ENCODE measurements around the gene KRTAP5-11. TPM values are rescaled to one million over a fixed set of nuclear protein-coding genes. Genes with fewer than 3 reads are reported as not detected.

KRTAP5-11 gene
- polyA plus RNA-seq, 1 donor (not counting 4 experiments of a cell fraction or from before 2014, with no cell fraction given) = not detected

- H2AFZ ChIP-seq (ENCODE audit: control insufficient read depth, low read length) = no peak overlapping the region
- no peak overlapping the region for H3K27ac ChIP-seq (ENCODE audit: control insufficient read depth, insufficient read depth, low read length)
- H3K4me2 ChIP-seq (ENCODE audit: control insufficient read depth, extremely low read depth, insufficient read depth, low read depth, low read length) = no peak overlapping the region
- H3K4me3 ChIP-seq (ENCODE audit: control insufficient read depth in 2 of 3, extremely low read depth in 1 of 3, insufficient read depth in 2 of 3, low read depth in 1 of 3, low read length in 3 of 3) = no peak overlapping the region
- no peaks in the 10 kb centered on the region for H3K36me3 ChIP-seq (ENCODE audit: control insufficient read depth in 2 of 2, extremely low read depth in 1 of 2, insufficient read depth in 2 of 2, low read length in 2 of 2)
- no peaks in the 10 kb centered on the region for H3K79me2 ChIP-seq (ENCODE audit: control insufficient read depth, insufficient read depth, low read length)
- no peak for DNase-seq (ENCODE audit: low read depth, low spot score)
- no peaks in the 10 kb centered on the region for H3K9me3 ChIP-seq (ENCODE audit: control insufficient read depth, low read depth, low read length)
- dilution Hi-C loops (cut with MboI; ENCODE audit: extremely low pct_ligation_motif_present, low sequenced_read_pairs) = no loop called here
- H3K9me1 ChIP-seq (ENCODE audit: control insufficient read depth, extremely low read depth, insufficient read depth, low read length) = no peaks in the 10 kb centered on the region
- no peak overlapping the region for H3K9ac ChIP-seq (ENCODE audit: control insufficient read depth, extremely low read depth, insufficient read depth, low read length)
- no peaks in the 10 kb centered on the region for H3K4me1 ChIP-seq (ENCODE audit: control insufficient read depth, extremely low read depth, insufficient read depth, low read length)
- no peaks in the 10 kb centered on the region for H3K27me3 ChIP-seq (ENCODE audit: control insufficient read depth, extremely low read depth, insufficient read depth, low read length)
- TF ChIP-seq, protein P1, sequence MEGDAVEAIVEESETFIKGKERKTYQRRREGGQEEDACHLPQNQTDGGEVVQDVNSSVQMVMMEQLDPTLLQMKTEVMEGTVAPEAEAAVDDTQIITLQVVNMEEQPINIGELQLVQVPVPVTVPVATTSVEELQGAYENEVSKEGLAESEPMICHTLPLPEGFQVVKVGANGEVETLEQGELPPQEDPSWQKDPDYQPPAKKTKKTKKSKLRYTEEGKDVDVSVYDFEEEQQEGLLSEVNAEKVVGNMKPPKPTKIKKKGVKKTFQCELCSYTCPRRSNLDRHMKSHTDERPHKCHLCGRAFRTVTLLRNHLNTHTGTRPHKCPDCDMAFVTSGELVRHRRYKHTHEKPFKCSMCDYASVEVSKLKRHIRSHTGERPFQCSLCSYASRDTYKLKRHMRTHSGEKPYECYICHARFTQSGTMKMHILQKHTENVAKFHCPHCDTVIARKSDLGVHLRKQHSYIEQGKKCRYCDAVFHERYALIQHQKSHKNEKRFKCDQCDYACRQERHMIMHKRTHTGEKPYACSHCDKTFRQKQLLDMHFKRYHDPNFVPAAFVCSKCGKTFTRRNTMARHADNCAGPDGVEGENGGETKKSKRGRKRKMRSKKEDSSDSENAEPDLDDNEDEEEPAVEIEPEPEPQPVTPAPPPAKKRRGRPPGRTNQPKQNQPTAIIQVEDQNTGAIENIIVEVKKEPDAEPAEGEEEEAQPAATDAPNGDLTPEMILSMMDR (optimal IDR thresholded peaks at IDR 0.05 in 1 of 3, IDR thresholded peaks at IDR 0.05 in 1 of 3, conservative IDR thresholded peaks at IDR 0.05 in 1 of 3; ENCODE audit: extremely low read depth in 1 of 3, insufficient read depth in 2 of 3, low read length in 3 of 3) = no peak
- TF ChIP-seq EZH2 (IDR thresholded peaks at IDR 0.05; ENCODE audit: low read length) = no peak
- H4K20me1 ChIP-seq (ENCODE audit: control insufficient read depth, extremely low read depth, insufficient read depth, low read length) = no peaks in the 10 kb centered on the region
- FAIRE-seq = no peak
Measured at GRCh38 chr11:71544525-71545214, 38.0 kb downstream of the KRTAP5-11 start.

GRCh38 chr11:71543866-71544265 is 38.8 kb downstream of the KRTAP5-11 start:
- TF ChIP-seq, protein P1 (optimal IDR thresholded peaks at IDR 0.05 in 1 of 3, IDR thresholded peaks at IDR 0.05 in 1 of 3, conservative IDR thresholded peaks at IDR 0.05 in 1 of 3; ENCODE audit: extremely low read depth in 1 of 3, insufficient read depth in 2 of 3, low read length in 3 of 3) = no peak
- TF ChIP-seq EZH2 (IDR thresholded peaks at IDR 0.05; ENCODE audit: low read length) = no peak
- H3K4me3 ChIP-seq (ENCODE audit: control insufficient read depth in 2 of 3, extremely low read depth in 1 of 3, insufficient read depth in 2 of 3, low read depth in 1 of 3, low read length in 3 of 3) = no peak overlapping the region
- no peak overlapping the region for H3K9ac ChIP-seq (ENCODE audit: control insufficient read depth, extremely low read depth, insufficient read depth, low read length)
- no peak for DNase-seq (ENCODE audit: low read depth, low spot score)
- H3K9me1 ChIP-seq (ENCODE audit: control insufficient read depth, extremely low read depth, insufficient read depth, low read length) = no peaks in the 10 kb centered on the region
- H3K4me2 ChIP-seq (ENCODE audit: control insufficient read depth, extremely low read depth, insufficient read depth, low read depth, low read length) = no peak overlapping the region
- no peaks in the 10 kb centered on the region for H3K9me3 ChIP-seq (ENCODE audit: control insufficient read depth, low read depth, low read length)
- no peak overlapping the region for H3K27ac ChIP-seq (ENCODE audit: control insufficient read depth, insufficient read depth, low read length)
- FAIRE-seq = no peak
- H3K27me3 ChIP-seq (ENCODE audit: control insufficient read depth, extremely low read depth, insufficient read depth, low read length) = no peaks in the 10 kb centered on the region
- no peak overlapping the region for H2AFZ ChIP-seq (ENCODE audit: control insufficient read depth, low read length)
- H3K36me3 ChIP-seq (ENCODE audit: control insufficient read depth in 2 of 2, extremely low read depth in 1 of 2, insufficient read depth in 2 of 2, low read length in 2 of 2) = no peaks in the 10 kb centered on the region
- dilution Hi-C loops (cut with MboI; ENCODE audit: extremely low pct_ligation_motif_present, low sequenced_read_pairs) = no loop called here
- H4K20me1 ChIP-seq (ENCODE audit: control insufficient read depth, extremely low read depth, insufficient read depth, low read length) = no peaks in the 10 kb centered on the region
- H3K79me2 ChIP-seq (ENCODE audit: control insufficient read depth, insufficient read depth, low read length) = no peaks in the 10 kb centered on the region
- H3K4me1 ChIP-seq (ENCODE audit: control insufficient read depth, extremely low read depth, insufficient read depth, low read length) = no peaks in the 10 kb centered on the region
